Heart right ventricle (tissue), 16 donors: ENCODE data around the gene CLSTN2. TPM values are rescaled to one million over a fixed set of nuclear protein-coding genes. Genes with fewer than 3 reads are reported as not detected.

ENCODE experiments used
- ATAC-seq, 8 donors: fragments of 200-7000 bp; cut with Tn5 transposase; one replicate each; pipeline ENCODE4 v1.9.1; 2020; ENCODE audit warnings: mild to moderate bottlenecking in 8 of 8, moderate library complexity in 8 of 8, moderate number of reproducible peaks in 1 of 8
- DNase-seq, 2 donors: peaks; one replicate each; pipeline ENCODE4 v3.0.0-alpha.2; 2020
- H3K27ac ChIP-seq, 10 donors: fragments of 200-600 bp; sonication (generic) in 2 of 10; one replicate each; pipeline versions ENCODE4 v1.5.0 to v1.8.0; 2020 to 2022; ENCODE audit warnings: mild to moderate bottlenecking in 3 of 10
- H3K27me3 ChIP-seq, 7 donors: fragments of 200-600 bp; one replicate each; pipeline ENCODE4 v1.8.0; 2021 to 2022; ENCODE audit warnings: mild to moderate bottlenecking in 2 of 7
- H3K36me3 ChIP-seq, 9 donors: fragments of 200-600 bp; sonication (generic) in 1 of 9; one replicate each; pipeline versions ENCODE4 v1.5.0 to v1.8.0; 2020 to 2022; ENCODE audit warnings: mild to moderate bottlenecking in 2 of 9
- H3K4me1 ChIP-seq, 9 donors: fragments of 200-600 bp; sonication (generic) in 1 of 9; one replicate each; pipeline versions ENCODE4 v1.5.0 to v1.8.0; 2020 to 2022; ENCODE audit warnings: mild to moderate bottlenecking in 4 of 9
- H3K4me3 ChIP-seq, 10 donors: fragments of 200-600 bp; sonication (generic) in 2 of 10; one replicate each; pipeline versions ENCODE4 v1.5.0 to v1.8.0; 2020 to 2022; ENCODE audit warnings: mild to moderate bottlenecking in 7 of 10, moderate library complexity in 2 of 10
- H3K9me3 ChIP-seq, 11 donors: fragments of 200-600 bp in 10 of 11; sonication (generic) in 2 of 11; one replicate each; pipeline versions ENCODE4 v1.5.0 to v1.8.0; 2013 to 2022; ENCODE audit warnings: mild to moderate bottlenecking in 2 of 11, control low read depth in 1 of 11, moderate library complexity in 1 of 11
- WGBS, 2 donors: extraction: QIAGEN DNeasy Blood & Tissue Kit; methylation state at CpG; one replicate each; pipeline ENCODE4 v1.1.7; 2013; ENCODE audit warnings: inconsistent platforms in 1 of 2; 5-methylcytosine and 5-hydroxymethylcytosine counted together
- intact Hi-C, 10 donors: fragments of 100-400 bp; cut with DNase I; formaldehyde crosslinking; loops; one replicate each; pipeline versions ENCODE4 v1.11.1 to v1.14.2; 2022
- polyA plus RNA-seq, 2 donors: library from polyadenylated mRNA; stranded (reverse); fragments of 200-250 nt; gene quantifications; one replicate each; pipeline ENCODE4 v1.2.3, GENCODE V29; 2013
- total RNA-seq, 10 donors: library from RNA; stranded (reverse); fragmentation: NEBNext Ultra II Directional in 3 of 10; extraction: Animal tissue kit (Norgen Biotek cat#: 25700) in 3 of 10; gene quantifications; one replicate each; pipeline versions ENCODE4 v1.2.1 to v1.2.4, GENCODE V29; 2021 to 2023
- TF ChIP-seq, protein P1 (sequence below), 9 donors: fragments of 200-600 bp; sonication (generic) in 2 of 9; IDR thresholded peaks; one replicate each; pipeline versions ENCODE4 v1.5.0 to v1.8.0; 2021 to 2022; ENCODE audit warnings: antibody characterized with exemption in 9 of 9, mild to moderate bottlenecking in 5 of 9, moderate library complexity in 1 of 9
- donor health status: Arrhythmogenic right ventricular cardiomyopathy.
- donor health status: ischemic (EF 13 %, LVEDD 7.1; RV severe dilation, severe dysfunction).
- donor health status: healthy with polysubstance abuse.
- donor health status: DM: no; HTN: yes; CAD: no.
- donor health status: DM: no; HTN: no; CAD: no.
- donor health status: ischemic (EF 25% LVEDD 6.9; RV normal size, moderate dysfunction).
- donor health status: ischemic (EF 25% LVEDD 5.7; RV mildly dilated, moderate dysfunction).
- donor health status: healthy.
- donor health status: DM: yes; HTN: yes; CAD: no.
- donor health status: Ischemic cardiomyopathy.
- donor health status: ischemic (EF 35%, LVEDD 5.7; RV mildly dilated, moderate dysfunction).
- donor health status: nonischemic (EF 11% LVEDD 7.7; RV severe dilation, severe dysfunction).
- donor health status: DM: yes; HTN: yes; CAD: no.
- donor health status: PGD.
- donor health status: ischemic (EF 29% LVEDD 5.4; RV normal size, mild dysfunction).
- donor health status: nonischemic (EF 23%, LVEDD 6.1; RV moderate dilation, normal function).

CLSTN2 gene
- total and polyA plus RNA-seq, 12 donors, result 0.57 to 10.7 (median 4.4) TPM

- WGBS, 2 donors, result 69 to 71% methylated on average over 2 of the region's 2 CpGs
- H3K27ac ChIP-seq, result no peak overlapping the region
- peaks cover 0 to 3% (median 0%) of the 10 kb centered on the region in 7 donors for H3K27me3 ChIP-seq
- ATAC-seq, result no peak
- no peaks in the 10 kb centered on the region for H3K36me3 ChIP-seq
- H3K4me1 ChIP-seq, result peaks cover 0 to 8% (median 0%) of the 10 kb centered on the region in 9 donors
- no peak for DNase-seq
- intact Hi-C loops, result no loop called here
- no peak overlapping the region for H3K4me3 ChIP-seq
- TF ChIP-seq, protein P1, sequence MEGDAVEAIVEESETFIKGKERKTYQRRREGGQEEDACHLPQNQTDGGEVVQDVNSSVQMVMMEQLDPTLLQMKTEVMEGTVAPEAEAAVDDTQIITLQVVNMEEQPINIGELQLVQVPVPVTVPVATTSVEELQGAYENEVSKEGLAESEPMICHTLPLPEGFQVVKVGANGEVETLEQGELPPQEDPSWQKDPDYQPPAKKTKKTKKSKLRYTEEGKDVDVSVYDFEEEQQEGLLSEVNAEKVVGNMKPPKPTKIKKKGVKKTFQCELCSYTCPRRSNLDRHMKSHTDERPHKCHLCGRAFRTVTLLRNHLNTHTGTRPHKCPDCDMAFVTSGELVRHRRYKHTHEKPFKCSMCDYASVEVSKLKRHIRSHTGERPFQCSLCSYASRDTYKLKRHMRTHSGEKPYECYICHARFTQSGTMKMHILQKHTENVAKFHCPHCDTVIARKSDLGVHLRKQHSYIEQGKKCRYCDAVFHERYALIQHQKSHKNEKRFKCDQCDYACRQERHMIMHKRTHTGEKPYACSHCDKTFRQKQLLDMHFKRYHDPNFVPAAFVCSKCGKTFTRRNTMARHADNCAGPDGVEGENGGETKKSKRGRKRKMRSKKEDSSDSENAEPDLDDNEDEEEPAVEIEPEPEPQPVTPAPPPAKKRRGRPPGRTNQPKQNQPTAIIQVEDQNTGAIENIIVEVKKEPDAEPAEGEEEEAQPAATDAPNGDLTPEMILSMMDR (IDR thresholded peaks at IDR 0.05), result no peak
- no peaks in the 10 kb centered on the region for H3K9me3 ChIP-seq
These were observed 179.8 kb downstream of the CLSTN2 start for GRCh38 chr3:140114789-140115080.

DNA sequence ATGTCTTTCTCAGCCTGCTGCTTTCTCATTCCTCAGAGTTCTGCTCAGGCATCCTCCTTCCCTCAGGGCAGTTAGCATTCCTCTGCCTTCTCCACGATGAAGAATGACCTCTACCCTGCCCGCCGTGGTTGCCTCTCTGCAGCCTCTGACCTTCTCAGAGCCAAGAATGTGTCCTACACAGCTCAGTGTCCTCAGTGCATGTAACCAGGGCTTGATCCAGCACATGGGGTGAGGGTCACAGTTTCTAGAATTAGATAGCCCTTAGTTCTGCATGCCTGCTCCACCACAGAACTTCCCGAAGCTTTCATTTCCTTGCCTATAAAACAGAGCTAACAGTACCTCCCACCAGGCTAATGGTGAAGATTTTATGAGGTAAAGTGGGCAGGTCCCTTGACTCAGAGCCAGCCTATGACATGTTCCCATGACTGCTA is 182.1 kb downstream of the CLSTN2 start:
- TF ChIP-seq, protein P1 (IDR thresholded peaks at IDR 0.05), result no peak
- Histone ChIP-seq H3K27me3 (peaks cover 0 to 3% (median 0%) of the 10 kb centered on the region in 7 donors), H3K9me3 (no peaks in the 10 kb centered on the region), H3K4me1 (peaks cover 0 to 8% (median 0%) of the 10 kb centered on the region in 9 donors), H3K36me3 (no peaks in the 10 kb centered on the region), H3K4me3 (no peak overlapping the region), H3K27ac (no peak overlapping the region)
- 28 to 44% methylated on average over 4 of the region's 4 CpGs for WGBS, 2 donors
- intact Hi-C loops, result no loop called here
- ATAC-seq (no peak), DNase-seq (no peak)

DNA sequence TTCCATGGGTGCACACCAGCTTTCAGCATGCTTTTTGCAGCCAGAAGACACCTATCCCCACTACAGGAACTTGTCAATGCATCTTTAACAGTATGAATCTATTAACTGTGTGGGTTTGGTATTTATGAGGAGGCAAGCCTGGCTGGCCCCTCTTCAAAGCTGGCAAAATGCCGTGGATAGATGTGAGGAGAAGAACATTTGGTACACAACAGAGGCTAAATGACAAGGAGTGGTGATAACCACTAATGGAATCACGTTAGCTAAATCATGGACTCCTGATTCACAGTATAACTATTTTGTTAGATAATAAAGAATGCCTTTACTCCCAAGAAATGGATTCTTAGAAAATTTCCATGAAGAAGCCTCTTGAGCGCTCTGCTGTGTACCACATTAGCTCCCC is 187.2 kb downstream of the CLSTN2 start:
- WGBS, 2 donors, result 14 to 17% methylated on average over 3 of the region's 3 CpGs
- no peaks in the 10 kb centered on the region for H3K9me3 ChIP-seq
- TF ChIP-seq, protein P1 (IDR thresholded peaks at IDR 0.05), result no peak
- no peak for DNase-seq
- H3K27ac ChIP-seq, result no peak overlapping the region
- intact Hi-C loops, result no loop called here
- no peaks in the 10 kb centered on the region for H3K36me3 ChIP-seq
- ATAC-seq, result no peak
- peaks cover 0 to 3% (median 0%) of the 10 kb centered on the region in 7 donors for H3K27me3 ChIP-seq
- H3K4me1 ChIP-seq, result no peaks in the 10 kb centered on the region
- H3K4me3 ChIP-seq, result no peak overlapping the region

DNA sequence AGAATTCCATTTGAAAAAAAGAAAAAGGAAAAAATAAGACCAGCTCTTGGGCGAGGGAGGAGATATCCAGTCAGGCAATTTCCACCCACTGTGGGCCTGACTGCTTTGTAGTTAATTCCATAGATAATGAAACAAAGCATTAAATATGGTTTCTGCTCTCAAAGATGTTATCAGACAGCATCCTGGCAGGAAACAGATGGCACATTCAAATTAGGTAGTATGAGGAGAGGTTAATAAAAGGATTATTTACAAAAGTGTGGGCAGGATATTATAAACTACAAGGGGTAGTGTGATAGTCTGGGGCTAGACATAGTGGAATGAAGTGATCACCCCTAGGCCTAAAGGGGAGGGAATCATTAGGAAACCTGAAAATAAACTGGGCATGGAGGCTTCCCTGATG is 193.2 kb downstream of the CLSTN2 start:
- H3K4me3 ChIP-seq, result no peak overlapping the region
- H3K4me1 ChIP-seq, result no peaks in the 10 kb centered on the region
- intact Hi-C loops, result loop anchor here in 1 of 10 donors (5.0 kb wide), 1 partner anchor 89 kb away; no protein-coding TSS in a partner anchor
- peaks cover 0 to 5% (median 0%) of the 10 kb centered on the region in 7 donors for H3K27me3 ChIP-seq
- peak in 2 of 8 donors; percentile 11 to 28 for ATAC-seq
- H3K36me3 ChIP-seq, result no peaks in the 10 kb centered on the region
- WGBS, 2 donors, result 69 to 70% methylated on average over 1 of the region's 1 CpG
- no peak for DNase-seq
- H3K27ac ChIP-seq, result no peak overlapping the region
- TF ChIP-seq, protein P1 (IDR thresholded peaks at IDR 0.05), result no peak
- no peaks in the 10 kb centered on the region for H3K9me3 ChIP-seq
